Measurements from ENCODE around the gene FLNB.

Gene FLNB

GRCh38 chr3:57999417-58000115 is 8.7 kb upstream of the FLNB start:
- Histone ChIP-seq H2AFZ (ENCODE audit: low read length) (no peak overlapping the region), H3F3A (ENCODE audit: low read depth) (no peaks in the 10 kb centered on the region), H3K4me2 (ENCODE audit: low read depth, low read length, poor library complexity, severe bottlenecking) (no peak overlapping the region), H3K36me3 (ENCODE audit: insufficient read depth, low read length) (no peaks in the 10 kb centered on the region), H3K79me2 (ENCODE audit: insufficient read depth, low read length) (no peaks in the 10 kb centered on the region), H3K9me2 (replicated peaks; ENCODE audit: low read depth, low read length) (no peaks in the 10 kb centered on the region), H3K9me3 (ENCODE audit: insufficient read depth, low read depth, low read length) (no peaks in the 10 kb centered on the region), H3K27me3 (ENCODE audit: insufficient read depth, low read length, poor library complexity, severe bottlenecking) (no peaks in the 10 kb centered on the region), H3K4me3 (ENCODE audit: low read length, poor library complexity, severe bottlenecking) (no peak overlapping the region), H3K4me1 (ENCODE audit: insufficient read depth, low read length, poor library complexity, severe bottlenecking) (peaks cover 7% of the 10 kb centered on the region), H4K20me1 (ENCODE audit: insufficient read depth, low read length, poor library complexity, severe bottlenecking) (no peaks in the 10 kb centered on the region), H3K9ac (ENCODE audit: low read depth, low read length, poor library complexity, severe bottlenecking) (no peak overlapping the region)
- TF ChIP-seq EZH2phosphoT487 (IDR thresholded peaks at IDR 0.05; ENCODE audit: borderline replicate concordance) (no peak), CTCF (conservative IDR thresholded peaks at IDR 0.05; ENCODE audit: low read length) (no peak)

GRCh38 chr3:58000306-58001085 is 7.7 kb upstream of the FLNB start:
- TF ChIP-seq CTCF (conservative IDR thresholded peaks at IDR 0.05; ENCODE audit: low read length) (no peak), EZH2phosphoT487 (IDR thresholded peaks at IDR 0.05; ENCODE audit: borderline replicate concordance) (no peak)
- no peak overlapping the region for H3K9ac ChIP-seq (ENCODE audit: low read depth, low read length, poor library complexity, severe bottlenecking)
- no peaks in the 10 kb centered on the region for H4K20me1 ChIP-seq (ENCODE audit: insufficient read depth, low read length, poor library complexity, severe bottlenecking)
- H3K27me3 ChIP-seq (ENCODE audit: insufficient read depth, low read length, poor library complexity, severe bottlenecking): no peaks in the 10 kb centered on the region
- no peaks in the 10 kb centered on the region for H3K79me2 ChIP-seq (ENCODE audit: insufficient read depth, low read length)
- H3K9me2 ChIP-seq (replicated peaks; ENCODE audit: low read depth, low read length): no peaks in the 10 kb centered on the region
- no peaks in the 10 kb centered on the region for H3K36me3 ChIP-seq (ENCODE audit: insufficient read depth, low read length)
- no peaks in the 10 kb centered on the region for H3F3A ChIP-seq (ENCODE audit: low read depth)
- H3K4me2 ChIP-seq (ENCODE audit: low read depth, low read length, poor library complexity, severe bottlenecking): no peak overlapping the region
- no peak overlapping the region for H3K4me3 ChIP-seq (ENCODE audit: low read length, poor library complexity, severe bottlenecking)
- no peaks in the 10 kb centered on the region for H3K9me3 ChIP-seq (ENCODE audit: insufficient read depth, low read depth, low read length)
- no peak overlapping the region for H2AFZ ChIP-seq (ENCODE audit: low read length)
- H3K4me1 ChIP-seq (ENCODE audit: insufficient read depth, low read length, poor library complexity, severe bottlenecking): peaks cover 7% of the 10 kb centered on the region

GRCh38 chr3:58001086-58001467 is 7.1 kb upstream of the FLNB start:
- H3K27me3 ChIP-seq (ENCODE audit: insufficient read depth, low read length, poor library complexity, severe bottlenecking): no peaks in the 10 kb centered on the region
- no peaks in the 10 kb centered on the region for H3F3A ChIP-seq (ENCODE audit: low read depth)
- H3K4me3 ChIP-seq (ENCODE audit: low read length, poor library complexity, severe bottlenecking): no peak overlapping the region
- no peaks in the 10 kb centered on the region for H3K9me2 ChIP-seq (replicated peaks; ENCODE audit: low read depth, low read length)
- H4K20me1 ChIP-seq (ENCODE audit: insufficient read depth, low read length, poor library complexity, severe bottlenecking): no peaks in the 10 kb centered on the region
- no peak overlapping the region for H3K9ac ChIP-seq (ENCODE audit: low read depth, low read length, poor library complexity, severe bottlenecking)
- TF ChIP-seq EZH2phosphoT487 (IDR thresholded peaks at IDR 0.05; ENCODE audit: borderline replicate concordance) (no peak), CTCF (conservative IDR thresholded peaks at IDR 0.05; ENCODE audit: low read length) (no peak)
- no peak overlapping the region for H2AFZ ChIP-seq (ENCODE audit: low read length)
- H3K9me3 ChIP-seq (ENCODE audit: insufficient read depth, low read depth, low read length): no peaks in the 10 kb centered on the region
- peaks cover 7% of the 10 kb centered on the region for H3K4me1 ChIP-seq (ENCODE audit: insufficient read depth, low read length, poor library complexity, severe bottlenecking)
- H3K36me3 ChIP-seq (ENCODE audit: insufficient read depth, low read length): no peaks in the 10 kb centered on the region
- no peak overlapping the region for H3K4me2 ChIP-seq (ENCODE audit: low read depth, low read length, poor library complexity, severe bottlenecking)
- no peaks in the 10 kb centered on the region for H3K79me2 ChIP-seq (ENCODE audit: insufficient read depth, low read length)

Data from Loucy (cell line).